NT2/D1 (cell line): ENCODE data around the gene BCAN.

Source experiments
- SUZ12 ChIP-seq: IDR thresholded peaks from 2 replicates; pipeline ENCODE4 v1.6.1; 2011; ENCODE audit not compliant: insufficient read length, insufficient read depth; ENCODE audit errors: extremely low read depth
- YY1 ChIP-seq: IDR thresholded peaks from 2 replicates; pipeline ENCODE4 v1.6.1; 2011; ENCODE audit not compliant: insufficient read length, insufficient read depth

GRCh38 chr1:156703336-156703735, 61.4 kb downstream of the BCAN start:
- TF ChIP-seq YY1 (no peak), SUZ12 (no peak)
